WTC11 (cell line): ENCODE results near the gene FOXI3. TPM values are rescaled to one million over a fixed set of nuclear protein-coding genes. Genes with fewer than 3 reads are reported as not detected.
"Not testable (repeated sequence)": the region's sequence is repeated elsewhere in the genome, so short reads cannot be mapped to it uniquely, and the experiment has no call there.

ENCODE experiments used
- ATAC-seq: fragments of 200-7000 bp; cut with Tn5 transposase; 2 replicates; pipeline ENCODE4 v1.10.0; 2021; ENCODE audit warnings: mild to moderate bottlenecking, moderate library complexity
- CTCF ChIA-PET: fragments of 300-600 bp; sonication (Branson Sonifier 250); formaldehyde crosslinking; loops from one replicate; lab custom pipeline; 2021; ENCODE audit warnings: antibody characterized with exemption; lab: Charles Lee
- POLR2A ChIA-PET: fragments of 350-600 bp; sonication (Branson Sonifier 250); formaldehyde crosslinking; loops from one replicate; lab custom pipeline; 2021; ENCODE audit warnings: antibody characterized with exemption; lab: Charles Lee
- DNase-seq: peaks from one replicate; pipeline ENCODE4 v3.0.0; 2021; ENCODE audit warnings: low spot score
- H3K27ac Mint-ChIP-seq: 2 replicates; pipeline ENCODE4 v1.8.0; 2021; ENCODE audit warnings: mixed read lengths
- H3K27me3 Mint-ChIP-seq: 2 replicates; pipeline ENCODE4 v1.8.0; 2021; ENCODE audit warnings: low read depth, mild to moderate bottlenecking, moderate library complexity, mixed read lengths
- H3K36me3 Mint-ChIP-seq: 2 replicates; pipeline ENCODE4 v1.8.0; 2021; ENCODE audit warnings: mixed read lengths
- H3K4me1 Mint-ChIP-seq: 2 replicates; pipeline ENCODE4 v1.8.0; 2022; ENCODE audit warnings: mixed read lengths
- H3K4me3 Mint-ChIP-seq: 2 replicates; pipeline ENCODE4 v1.8.0; 2021; ENCODE audit warnings: mild to moderate bottlenecking, moderate library complexity, mixed read lengths
- H3K9me3 Mint-ChIP-seq: 2 replicates; pipeline ENCODE4 v1.8.0; 2021; ENCODE audit warnings: mixed read lengths
- ATF1 ChIP-seq: sonication (generic); formaldehyde crosslinking; IDR thresholded peaks from 2 replicates; pipeline ENCODE4 v1.8.1; 2023; ENCODE audit warnings: mild to moderate bottlenecking, moderate library complexity, missing genetic modification reagents
- FOXJ3 ChIP-seq: sonication (generic); formaldehyde crosslinking; IDR thresholded peaks from 2 replicates; pipeline ENCODE4 v1.9.0; 2021; ENCODE audit warnings: missing genetic modification reagents, mild to moderate bottlenecking, borderline replicate concordance
- JAZF1 ChIP-seq: fragments of 250-450 bp; sonication (Bioruptor Pico); IDR thresholded peaks from 2 replicates; pipeline ENCODE4 v1.9.0; 2021; ENCODE audit warnings: moderate library complexity, mild to moderate bottlenecking, inconsistent platforms
- NFE2L1 ChIP-seq: sonication (generic); formaldehyde crosslinking; IDR thresholded peaks from 2 replicates; pipeline ENCODE4 v1.8.1; 2023; ENCODE audit warnings: missing genetic modification reagents
- NR1H2 ChIP-seq: sonication (generic); formaldehyde crosslinking; IDR thresholded peaks from 2 replicates; pipeline ENCODE4 v1.9.0; 2021; ENCODE audit warnings: mild to moderate bottlenecking, moderate library complexity, missing genetic modification reagents
- PRRX2 ChIP-seq: fragments of 250-450 bp; sonication (Bioruptor Pico); IDR thresholded peaks from 2 replicates; pipeline ENCODE4 v1.8.0; 2021; ENCODE audit warnings: mild to moderate bottlenecking
- RORB ChIP-seq: fragments of 250-450 bp; sonication (Bioruptor Pico); IDR thresholded peaks from 2 replicates; pipeline ENCODE4 v1.9.0; 2021; ENCODE audit warnings: mild to moderate bottlenecking
- SMAD3 ChIP-seq: sonication (generic); formaldehyde crosslinking; IDR thresholded peaks from 2 replicates; pipeline ENCODE4 v1.8.0; 2022; ENCODE audit warnings: missing genetic modification reagents, mild to moderate bottlenecking, borderline replicate concordance
- TEAD1 ChIP-seq: sonication (generic); formaldehyde crosslinking; IDR thresholded peaks from 2 replicates; pipeline ENCODE4 v1.8.0; 2022; ENCODE audit warnings: mild to moderate bottlenecking, missing genetic modification reagents
- ZNF263 ChIP-seq: sonication (generic); formaldehyde crosslinking; IDR thresholded peaks from 2 replicates; pipeline ENCODE4 v1.8.1; 2022; ENCODE audit warnings: low read depth, mild to moderate bottlenecking, moderate library complexity, missing genetic modification reagents
- ZNF396 ChIP-seq: fragments of 250-450 bp; sonication (Bioruptor Pico); IDR thresholded peaks from 2 replicates; pipeline ENCODE4 v1.8.0; 2021; ENCODE audit warnings: mild to moderate bottlenecking, moderate library complexity, borderline replicate concordance
- ZNF416 ChIP-seq: fragments of 250-450 bp; sonication (Bioruptor Pico); IDR thresholded peaks from 2 replicates; pipeline ENCODE4 v1.9.0; 2021; ENCODE audit warnings: mild to moderate bottlenecking, inconsistent platforms
- ZNF423 ChIP-seq: fragments of 250-450 bp; sonication (Bioruptor Pico); IDR thresholded peaks from 2 replicates; pipeline ENCODE4 v2.1.2; 2022; ENCODE audit warnings: mild to moderate bottlenecking, moderate library complexity
- total RNA-seq: library from RNA; stranded (reverse); gene quantifications from 3 replicates; pipeline ENCODE4 v1.2.3, GENCODE V29; 2021
- TF ChIP-seq, protein P1 (sequence below): sonication (generic); formaldehyde crosslinking; IDR thresholded peaks from 2 replicates; pipeline ENCODE4 v1.8.1; 2023; ENCODE audit warnings: mild to moderate bottlenecking, missing genetic modification reagents
- TF ChIP-seq, protein P2 (sequence below): fragments of 250-450 bp; sonication (Bioruptor Pico); IDR thresholded peaks from 2 replicates; pipeline ENCODE4 v1.9.0; 2021; ENCODE audit warnings: mild to moderate bottlenecking
- TF ChIP-seq, protein P3 (sequence below): sonication (generic); formaldehyde crosslinking; IDR thresholded peaks from 2 replicates; pipeline ENCODE4 v1.8.1; 2022; ENCODE audit warnings: low read depth, mild to moderate bottlenecking, moderate library complexity, missing genetic modification reagents, borderline replicate concordance
- TF ChIP-seq, protein P4 (sequence below): sonication (generic); formaldehyde crosslinking; IDR thresholded peaks from 2 replicates; pipeline ENCODE4 v1.8.0; 2022; ENCODE audit warnings: mild to moderate bottlenecking, missing genetic modification reagents
- TF ChIP-seq, protein P5 (sequence below): sonication (generic); formaldehyde crosslinking; IDR thresholded peaks from 2 replicates; pipeline ENCODE4 v1.8.0; 2022; ENCODE audit warnings: mild to moderate bottlenecking, missing genetic modification reagents
- TF ChIP-seq, protein P6 (sequence below): sonication (generic); formaldehyde crosslinking; IDR thresholded peaks from 2 replicates; pipeline ENCODE4 v1.8.0; 2022; ENCODE audit warnings: mild to moderate bottlenecking, missing genetic modification reagents
- TF ChIP-seq, protein P7 (sequence below): sonication (generic); formaldehyde crosslinking; IDR thresholded peaks from 2 replicates; pipeline ENCODE4 v1.8.0; 2023; ENCODE audit warnings: missing genetic modification reagents, mild to moderate bottlenecking, borderline replicate concordance

FOXI3 gene
- total RNA-seq, 1 experiment from 2014 or later: 13.5 TPM

DNA sequence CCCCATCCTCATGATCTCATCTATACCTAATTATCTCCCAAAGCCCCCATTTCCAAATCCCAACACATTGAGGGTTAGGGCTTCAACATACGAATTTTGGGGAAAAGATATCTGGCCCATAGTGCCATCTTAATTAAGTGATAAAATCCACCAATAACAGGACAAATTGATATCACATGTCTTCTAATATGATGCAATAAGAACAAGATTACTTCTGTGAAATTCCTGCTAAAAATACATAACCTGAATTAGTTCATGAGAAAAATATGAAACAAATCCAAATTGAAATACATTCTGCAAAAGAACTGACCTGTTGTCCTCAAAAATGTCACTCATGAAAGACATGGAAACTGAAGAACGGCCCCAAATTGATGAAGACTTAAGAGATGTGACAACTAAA is 28.8 kb downstream of the FOXI3 start (continued):
- TF ChIP-seq, protein P1, sequence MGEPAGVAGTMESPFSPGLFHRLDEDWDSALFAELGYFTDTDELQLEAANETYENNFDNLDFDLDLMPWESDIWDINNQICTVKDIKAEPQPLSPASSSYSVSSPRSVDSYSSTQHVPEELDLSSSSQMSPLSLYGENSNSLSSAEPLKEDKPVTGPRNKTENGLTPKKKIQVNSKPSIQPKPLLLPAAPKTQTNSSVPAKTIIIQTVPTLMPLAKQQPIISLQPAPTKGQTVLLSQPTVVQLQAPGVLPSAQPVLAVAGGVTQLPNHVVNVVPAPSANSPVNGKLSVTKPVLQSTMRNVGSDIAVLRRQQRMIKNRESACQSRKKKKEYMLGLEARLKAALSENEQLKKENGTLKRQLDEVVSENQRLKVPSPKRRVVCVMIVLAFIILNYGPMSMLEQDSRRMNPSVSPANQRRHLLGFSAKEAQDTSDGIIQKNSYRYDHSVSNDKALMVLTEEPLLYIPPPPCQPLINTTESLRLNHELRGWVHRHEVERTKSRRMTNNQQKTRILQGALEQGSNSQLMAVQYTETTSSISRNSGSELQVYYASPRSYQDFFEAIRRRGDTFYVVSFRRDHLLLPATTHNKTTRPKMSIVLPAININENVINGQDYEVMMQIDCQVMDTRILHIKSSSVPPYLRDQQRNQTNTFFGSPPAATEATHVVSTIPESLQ (CRISPR knock-in tag): no peak
- no peak for TF ChIP-seq NFE2L1 (CRISPR knock-in tag)
- TF ChIP-seq JAZF1 (CRISPR knock-in tag): no peak
- TF ChIP-seq SMAD3 (CRISPR knock-in tag): no peak
- no peak for TF ChIP-seq NR1H2 (CRISPR knock-in tag)
- TF ChIP-seq RORB (CRISPR knock-in tag): no peak
- TF ChIP-seq, protein P2, sequence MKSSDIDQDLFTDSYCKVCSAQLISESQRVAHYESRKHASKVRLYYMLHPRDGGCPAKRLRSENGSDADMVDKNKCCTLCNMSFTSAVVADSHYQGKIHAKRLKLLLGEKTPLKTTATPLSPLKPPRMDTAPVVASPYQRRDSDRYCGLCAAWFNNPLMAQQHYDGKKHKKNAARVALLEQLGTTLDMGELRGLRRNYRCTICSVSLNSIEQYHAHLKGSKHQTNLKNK (CRISPR knock-in tag): no peak
- TF ChIP-seq, protein P3, sequence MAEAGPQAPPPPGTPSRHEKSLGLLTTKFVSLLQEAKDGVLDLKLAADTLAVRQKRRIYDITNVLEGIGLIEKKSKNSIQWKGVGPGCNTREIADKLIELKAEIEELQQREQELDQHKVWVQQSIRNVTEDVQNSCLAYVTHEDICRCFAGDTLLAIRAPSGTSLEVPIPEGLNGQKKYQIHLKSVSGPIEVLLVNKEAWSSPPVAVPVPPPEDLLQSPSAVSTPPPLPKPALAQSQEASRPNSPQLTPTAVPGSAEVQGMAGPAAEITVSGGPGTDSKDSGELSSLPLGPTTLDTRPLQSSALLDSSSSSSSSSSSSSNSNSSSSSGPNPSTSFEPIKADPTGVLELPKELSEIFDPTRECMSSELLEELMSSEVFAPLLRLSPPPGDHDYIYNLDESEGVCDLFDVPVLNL (CRISPR knock-in tag): no peak
- TF ChIP-seq ZNF263 (CRISPR knock-in tag): no peak
- TF ChIP-seq, protein P4, sequence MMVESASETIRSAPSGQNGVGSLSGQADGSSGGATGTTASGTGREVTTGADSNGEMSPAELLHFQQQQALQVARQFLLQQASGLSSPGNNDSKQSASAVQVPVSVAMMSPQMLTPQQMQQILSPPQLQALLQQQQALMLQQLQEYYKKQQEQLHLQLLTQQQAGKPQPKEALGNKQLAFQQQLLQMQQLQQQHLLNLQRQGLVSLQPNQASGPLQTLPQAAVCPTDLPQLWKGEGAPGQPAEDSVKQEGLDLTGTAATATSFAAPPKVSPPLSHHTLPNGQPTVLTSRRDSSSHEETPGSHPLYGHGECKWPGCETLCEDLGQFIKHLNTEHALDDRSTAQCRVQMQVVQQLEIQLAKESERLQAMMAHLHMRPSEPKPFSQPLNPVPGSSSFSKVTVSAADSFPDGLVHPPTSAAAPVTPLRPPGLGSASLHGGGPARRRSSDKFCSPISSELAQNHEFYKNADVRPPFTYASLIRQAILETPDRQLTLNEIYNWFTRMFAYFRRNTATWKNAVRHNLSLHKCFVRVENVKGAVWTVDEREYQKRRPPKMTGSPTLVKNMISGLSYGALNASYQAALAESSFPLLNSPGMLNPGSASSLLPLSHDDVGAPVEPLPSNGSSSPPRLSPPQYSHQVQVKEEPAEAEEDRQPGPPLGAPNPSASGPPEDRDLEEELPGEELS: no peak
- TF ChIP-seq ZNF416 (CRISPR knock-in tag): no peak
- TF ChIP-seq PRRX2: no peak
- no peak for TF ChIP-seq FOXJ3

DNA sequence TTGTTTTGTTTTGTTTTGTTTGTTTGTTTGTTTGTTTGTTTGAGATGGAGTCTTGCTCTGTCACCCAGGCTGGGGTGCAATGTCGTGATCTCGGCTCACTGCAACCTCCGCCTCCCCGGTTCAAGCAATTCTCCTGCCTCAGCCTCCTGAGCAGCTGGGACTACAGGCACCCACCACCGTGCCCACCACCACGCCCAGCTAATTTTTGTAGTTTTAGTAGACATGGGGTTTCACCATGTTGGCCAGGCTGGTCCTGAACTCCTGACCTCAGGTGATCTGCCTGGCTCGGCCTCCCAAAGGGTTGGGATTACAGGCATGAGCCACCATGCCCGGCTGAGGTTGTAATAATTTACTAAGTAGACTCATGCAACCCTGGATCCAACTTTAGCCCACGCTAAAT is 33.4 kb downstream of the FOXI3 start:
- H3K9me3 Mint-ChIP-seq, POLR2A ChIA-PET, H3K27me3 Mint-ChIP-seq, DNase-seq, ATAC-seq, H3K27ac Mint-ChIP-seq, H3K36me3 Mint-ChIP-seq, H3K4me3 Mint-ChIP-seq: not testable (repeated sequence)
- CTCF ChIA-PET: interaction anchor here (0.6 kb wide), 2 partner anchors 9 to 138 kb away, joined by 3 to 4 read pairs; no protein-coding TSS in a partner anchor
- H3K4me1 Mint-ChIP-seq: peaks cover 38% of the 10 kb centered on the region

DNA sequence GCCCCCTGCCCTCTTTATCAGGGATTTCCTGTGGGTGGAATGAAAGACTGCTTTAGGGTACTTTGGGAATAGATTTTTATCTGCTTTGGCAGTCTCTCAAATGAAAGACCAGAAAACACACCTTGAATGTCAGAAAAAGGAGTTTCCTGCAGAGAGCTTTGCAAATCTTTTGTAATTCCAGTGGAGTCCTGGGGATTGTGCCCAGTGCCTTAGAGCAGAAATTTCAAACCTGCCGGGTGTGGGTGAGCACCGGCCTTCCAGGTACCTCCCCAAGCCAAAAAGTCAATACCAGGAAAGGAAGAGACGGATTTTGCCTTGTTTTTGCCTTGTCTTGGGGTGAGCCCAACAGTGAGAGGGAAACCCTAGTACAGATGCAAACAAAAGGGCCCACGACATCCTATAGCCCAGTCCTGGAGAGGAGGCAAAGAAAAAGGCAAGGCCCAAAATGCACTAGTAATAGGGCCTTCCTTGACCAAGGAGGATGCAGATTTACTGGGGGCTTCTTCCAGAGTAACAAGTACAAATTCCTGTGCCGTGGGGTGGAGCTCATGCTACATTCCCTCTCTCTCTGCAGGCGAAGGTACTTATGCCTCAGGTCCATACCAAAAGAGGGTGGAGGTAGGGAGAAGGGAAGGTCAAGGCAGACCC is 36.4 kb downstream of the FOXI3 start:
- ATAC-seq: peak; percentile 87
- ChIA-PET CTCF (interaction anchor here (0.6 to 1.8 kb wide), 7 partner anchors 13 to 246 kb away, joined by 3 to 6 read pairs (median 3); partner anchors contain the start of gene THNSL2), POLR2A (interaction anchor here (0.6 kb wide), 1 partner anchor 30 kb away, joined by 3 read pairs; no protein-coding TSS in a partner anchor)
- TF ChIP-seq, protein P5, sequence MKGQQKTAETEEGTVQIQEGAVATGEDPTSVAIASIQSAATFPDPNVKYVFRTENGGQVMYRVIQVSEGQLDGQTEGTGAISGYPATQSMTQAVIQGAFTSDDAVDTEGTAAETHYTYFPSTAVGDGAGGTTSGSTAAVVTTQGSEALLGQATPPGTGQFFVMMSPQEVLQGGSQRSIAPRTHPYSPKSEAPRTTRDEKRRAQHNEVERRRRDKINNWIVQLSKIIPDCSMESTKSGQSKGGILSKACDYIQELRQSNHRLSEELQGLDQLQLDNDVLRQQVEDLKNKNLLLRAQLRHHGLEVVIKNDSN (CRISPR knock-in tag): no peak
- TF ChIP-seq TEAD1 (CRISPR knock-in tag) (peak; percentile 37; the same call in 1 of the 2 replicates), ATF1 (CRISPR knock-in tag) (no peak), ZNF423 (CRISPR knock-in tag) (peak; percentile 97), ZNF396 (CRISPR knock-in tag) (no peak)
- TF ChIP-seq, protein P6, sequence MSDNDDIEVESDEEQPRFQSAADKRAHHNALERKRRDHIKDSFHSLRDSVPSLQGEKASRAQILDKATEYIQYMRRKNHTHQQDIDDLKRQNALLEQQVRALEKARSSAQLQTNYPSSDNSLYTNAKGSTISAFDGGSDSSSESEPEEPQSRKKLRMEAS (CRISPR knock-in tag): no peak
- TF ChIP-seq, protein P7, sequence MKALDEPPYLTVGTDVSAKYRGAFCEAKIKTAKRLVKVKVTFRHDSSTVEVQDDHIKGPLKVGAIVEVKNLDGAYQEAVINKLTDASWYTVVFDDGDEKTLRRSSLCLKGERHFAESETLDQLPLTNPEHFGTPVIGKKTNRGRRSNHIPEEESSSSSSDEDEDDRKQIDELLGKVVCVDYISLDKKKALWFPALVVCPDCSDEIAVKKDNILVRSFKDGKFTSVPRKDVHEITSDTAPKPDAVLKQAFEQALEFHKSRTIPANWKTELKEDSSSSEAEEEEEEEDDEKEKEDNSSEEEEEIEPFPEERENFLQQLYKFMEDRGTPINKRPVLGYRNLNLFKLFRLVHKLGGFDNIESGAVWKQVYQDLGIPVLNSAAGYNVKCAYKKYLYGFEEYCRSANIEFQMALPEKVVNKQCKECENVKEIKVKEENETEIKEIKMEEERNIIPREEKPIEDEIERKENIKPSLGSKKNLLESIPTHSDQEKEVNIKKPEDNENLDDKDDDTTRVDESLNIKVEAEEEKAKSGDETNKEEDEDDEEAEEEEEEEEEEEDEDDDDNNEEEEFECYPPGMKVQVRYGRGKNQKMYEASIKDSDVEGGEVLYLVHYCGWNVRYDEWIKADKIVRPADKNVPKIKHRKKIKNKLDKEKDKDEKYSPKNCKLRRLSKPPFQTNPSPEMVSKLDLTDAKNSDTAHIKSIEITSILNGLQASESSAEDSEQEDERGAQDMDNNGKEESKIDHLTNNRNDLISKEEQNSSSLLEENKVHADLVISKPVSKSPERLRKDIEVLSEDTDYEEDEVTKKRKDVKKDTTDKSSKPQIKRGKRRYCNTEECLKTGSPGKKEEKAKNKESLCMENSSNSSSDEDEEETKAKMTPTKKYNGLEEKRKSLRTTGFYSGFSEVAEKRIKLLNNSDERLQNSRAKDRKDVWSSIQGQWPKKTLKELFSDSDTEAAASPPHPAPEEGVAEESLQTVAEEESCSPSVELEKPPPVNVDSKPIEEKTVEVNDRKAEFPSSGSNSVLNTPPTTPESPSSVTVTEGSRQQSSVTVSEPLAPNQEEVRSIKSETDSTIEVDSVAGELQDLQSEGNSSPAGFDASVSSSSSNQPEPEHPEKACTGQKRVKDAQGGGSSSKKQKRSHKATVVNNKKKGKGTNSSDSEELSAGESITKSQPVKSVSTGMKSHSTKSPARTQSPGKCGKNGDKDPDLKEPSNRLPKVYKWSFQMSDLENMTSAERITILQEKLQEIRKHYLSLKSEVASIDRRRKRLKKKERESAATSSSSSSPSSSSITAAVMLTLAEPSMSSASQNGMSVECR (CRISPR knock-in tag): no peak

More for the DNA sequence above, 36.4 kb downstream of the FOXI3 start:
- Mint-ChIP-seq H3K36me3 (no peaks in the 10 kb centered on the region), H3K9me3 (no peaks in the 10 kb centered on the region), H3K27ac (peak overlapping the region; percentile 96), H3K27me3 (peaks cover 4% of the 10 kb centered on the region), H3K4me1 (peaks cover 49% of the 10 kb centered on the region), H3K4me3 (peak overlapping the region; percentile 7)
- DNase-seq: peak; percentile 48
